ENCODE data around the gene BRPF3. TPM values are rescaled to one million over a fixed set of nuclear protein-coding genes. Genes with fewer than 3 reads are reported as not detected.

BRPF3 gene
- total and polyA plus RNA-seq, 10 of the 15 experiments (the other 5 are each of a cell fraction or from before 2014, with no cell fraction given), result 2.3 to 16.1 (median 6.7) TPM

DNA sequence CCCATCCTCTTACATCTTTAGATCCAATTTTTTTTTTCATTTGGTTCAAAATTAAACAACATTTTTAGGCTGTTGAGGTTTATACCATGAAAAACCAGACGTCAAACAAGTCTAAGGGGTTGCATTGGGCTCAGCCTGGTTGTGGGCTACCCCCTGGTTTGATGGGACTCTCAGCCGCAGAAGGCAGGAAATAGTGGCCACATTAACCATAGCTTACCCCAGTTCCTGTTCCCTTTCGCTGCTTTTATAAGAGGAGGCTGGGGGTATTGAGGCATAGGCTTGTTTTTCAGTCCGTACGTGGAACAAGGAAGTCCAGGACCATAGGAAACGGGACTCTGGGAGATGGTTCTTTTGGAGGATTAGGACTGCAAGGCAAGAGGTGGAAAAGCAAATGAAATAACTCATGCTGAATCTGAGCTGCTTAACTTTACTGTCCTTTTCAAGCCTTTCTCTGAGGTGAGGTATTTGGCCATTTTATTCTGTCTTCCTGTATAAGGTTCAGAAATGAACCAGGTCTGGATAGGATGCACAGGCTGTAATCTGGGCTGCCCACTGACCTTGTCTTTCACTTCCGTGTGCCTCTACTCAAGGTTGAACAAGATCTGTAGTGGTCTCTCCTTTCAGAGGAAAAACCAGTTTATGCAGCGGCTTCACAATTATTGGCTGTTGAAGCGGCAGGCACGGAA lies 7.7 kb downstream of the BRPF3 start:
- ChIA-PET RAD21 (ENCODE audit: unreplicated experiment) (interaction anchor here (0.8 to 1.7 kb wide), 7 partner anchors 9 to 376 kb away, joined by 3 to 6 read pairs (median 3); partner anchors contain the start of gene MAPK14), POLR2A (interaction anchor here (1.2 kb wide), 1 partner anchor 73 kb away, joined by 3 read pairs; no protein-coding TSS in a partner anchor), SMC1A (ENCODE audit: uncharacterized antibody, unreplicated experiment) (interaction anchor here (0.6 to 2.5 kb wide), 6 partner anchors 72 to 292 kb away, joined by 3 to 10 read pairs (median 4); no protein-coding TSS in a partner anchor), CTCF (interaction anchor here (0.9 to 2.2 kb wide), 6 partner anchors 9 to 176 kb away, joined by 3 to 5 read pairs (median 4); partner anchors contain the start of genes BNIP5 and MAPK14)
- 44% methylated on average over 10 of the region's 10 CpGs for WGBS (ENCODE audit: insufficient coverage, insufficient replicate concordance, low lambda C conversion rate, missing lambda C conversion rate)
- H3K9me3 ChIP-seq (replicated peaks; ENCODE audit: control insufficient read depth, insufficient read depth, low read length), result no peaks in the 10 kb centered on the region; the same call in 2 of the 3 replicates
- H2AFZ ChIP-seq (ENCODE audit: control insufficient read depth, low read depth, low read length), result no peak overlapping the region
- BruUV-seq (replicated peaks), result no TSS peak
- H3K4me3 ChIP-seq, result 0 out of 2 replicates have a peak overlapping the region, but pooled peaks have one; percentile 6
- H3K27me3 ChIP-seq (replicated peaks in 1 of 2; ENCODE audit: control insufficient read depth in 2 of 2, insufficient read depth in 2 of 2, low read length in 1 of 2), result no peaks in the 10 kb centered on the region
- in situ Hi-C loops (cut with MboI) (no loop called here), intact Hi-C loops (cut with micrococcal nuclease; ENCODE audit: unreplicated experiment) (no loop called here)
- H3K36me3 ChIP-seq (ENCODE audit: control insufficient read depth in 2 of 2, insufficient read depth in 2 of 2, low read length in 1 of 2), result peaks cover 10 to 21% of the 10 kb centered on the region in 2 experiments
- ATAC-seq (peak; percentile 91), DNase-seq (ENCODE audit: low read depth, low spot score) (peak; percentile 27), FAIRE-seq (no peak)
- no peak overlapping the region for H3K27ac ChIP-seq (ENCODE audit: control insufficient read depth, insufficient read depth)
- H3K79me2 ChIP-seq (ENCODE audit: control insufficient read depth, insufficient read depth, low read length), result no peaks in the 10 kb centered on the region
- peaks cover 12% of the 10 kb centered on the region for H3K4me1 ChIP-seq (ENCODE audit: control insufficient read depth, insufficient read depth, low read length)
- H3K9ac ChIP-seq (ENCODE audit: control insufficient read depth, insufficient read depth, low read length), result no peak overlapping the region
- peak overlapping the region; percentile 46 for H3K4me2 ChIP-seq (ENCODE audit: control insufficient read depth, insufficient read depth)
- TF ChIP-seq POLR2A (IDR thresholded peaks at IDR 0.05; ENCODE audit: low read depth, low read length) (no peak), PAX5 (IDR thresholded peaks at IDR 0.05; ENCODE audit: borderline replicate concordance, low read depth, low read length) (peak; percentile 50; the same call in 1 of the 2 replicates), IKZF2 (IDR thresholded peaks at IDR 0.05) (peak; percentile 61 to 74), ETV6 (conservative IDR thresholded peaks at IDR 0.05 in 1 of 2, IDR thresholded peaks at IDR 0.05 in 1 of 2; ENCODE audit: borderline replicate concordance in 1 of 2, low read depth in 1 of 2) (peak in 1 of 2 experiments; percentile 76; a peak in 1 of 4 replicates), SPI1 (IDR thresholded peaks at IDR 0.05; ENCODE audit: borderline replicate concordance, insufficient read depth, low read depth, low read length) (peak; percentile 81; the same call in 1 of the 2 replicates), CHD2 (IDR thresholded peaks at IDR 0.05; ENCODE audit: borderline replicate concordance, low read depth, low read length) (no peak), HDAC2 (IDR thresholded peaks at IDR 0.05) (no peak), MTA2 (IDR thresholded peaks at IDR 0.05; ENCODE audit: low read depth) (0 out of 2 replicates have a peak, but pooled peaks have one; percentile 15), EED (IDR thresholded peaks at IDR 0.05; ENCODE audit: low read depth) (peak; percentile 59), RUNX3 (IDR thresholded peaks at IDR 0.05; ENCODE audit: low read length) (peak; percentile 95), STAT3 (IDR thresholded peaks at IDR 0.05; ENCODE audit: low read depth, low read length) (no peak), TAF1 (IDR thresholded peaks at IDR 0.05; ENCODE audit: borderline replicate concordance, low read depth, low read length) (no peak), ASH2L (IDR thresholded peaks at IDR 0.05; ENCODE audit: borderline replicate concordance, low read depth) (no peak), MEF2A (IDR thresholded peaks at IDR 0.05; ENCODE audit: insufficient read depth, low read depth, low read length) (no peak), IKZF1 (conservative IDR thresholded peaks at IDR 0.05) (peak; percentile 42), CBFB (IDR thresholded peaks at IDR 0.05; ENCODE audit: low read depth) (peak; percentile 51; the same call in 1 of the 2 replicates)
- TF ChIP-seq, protein P1, sequence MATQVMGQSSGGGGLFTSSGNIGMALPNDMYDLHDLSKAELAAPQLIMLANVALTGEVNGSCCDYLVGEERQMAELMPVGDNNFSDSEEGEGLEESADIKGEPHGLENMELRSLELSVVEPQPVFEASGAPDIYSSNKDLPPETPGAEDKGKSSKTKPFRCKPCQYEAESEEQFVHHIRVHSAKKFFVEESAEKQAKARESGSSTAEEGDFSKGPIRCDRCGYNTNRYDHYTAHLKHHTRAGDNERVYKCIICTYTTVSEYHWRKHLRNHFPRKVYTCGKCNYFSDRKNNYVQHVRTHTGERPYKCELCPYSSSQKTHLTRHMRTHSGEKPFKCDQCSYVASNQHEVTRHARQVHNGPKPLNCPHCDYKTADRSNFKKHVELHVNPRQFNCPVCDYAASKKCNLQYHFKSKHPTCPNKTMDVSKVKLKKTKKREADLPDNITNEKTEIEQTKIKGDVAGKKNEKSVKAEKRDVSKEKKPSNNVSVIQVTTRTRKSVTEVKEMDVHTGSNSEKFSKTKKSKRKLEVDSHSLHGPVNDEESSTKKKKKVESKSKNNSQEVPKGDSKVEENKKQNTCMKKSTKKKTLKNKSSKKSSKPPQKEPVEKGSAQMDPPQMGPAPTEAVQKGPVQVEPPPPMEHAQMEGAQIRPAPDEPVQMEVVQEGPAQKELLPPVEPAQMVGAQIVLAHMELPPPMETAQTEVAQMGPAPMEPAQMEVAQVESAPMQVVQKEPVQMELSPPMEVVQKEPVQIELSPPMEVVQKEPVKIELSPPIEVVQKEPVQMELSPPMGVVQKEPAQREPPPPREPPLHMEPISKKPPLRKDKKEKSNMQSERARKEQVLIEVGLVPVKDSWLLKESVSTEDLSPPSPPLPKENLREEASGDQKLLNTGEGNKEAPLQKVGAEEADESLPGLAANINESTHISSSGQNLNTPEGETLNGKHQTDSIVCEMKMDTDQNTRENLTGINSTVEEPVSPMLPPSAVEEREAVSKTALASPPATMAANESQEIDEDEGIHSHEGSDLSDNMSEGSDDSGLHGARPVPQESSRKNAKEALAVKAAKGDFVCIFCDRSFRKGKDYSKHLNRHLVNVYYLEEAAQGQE (IDR thresholded peaks at IDR 0.05; ENCODE audit: low read depth, low read length), result no peak
- TF ChIP-seq, protein P2, sequence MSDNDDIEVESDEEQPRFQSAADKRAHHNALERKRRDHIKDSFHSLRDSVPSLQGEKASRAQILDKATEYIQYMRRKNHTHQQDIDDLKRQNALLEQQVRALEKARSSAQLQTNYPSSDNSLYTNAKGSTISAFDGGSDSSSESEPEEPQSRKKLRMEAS (IDR thresholded peaks at IDR 0.05; ENCODE audit: low read depth, low read length), result no peak
- H4K20me1 ChIP-seq (ENCODE audit: control insufficient read depth, insufficient read depth), result no peaks in the 10 kb centered on the region

Data from GM12878 (cell line).